ENCODE measurements around the gene EML6.
A peak's percentile ranks its signal among the peaks of the same experiment; 100 is the strongest.

EML6 gene

DNA sequence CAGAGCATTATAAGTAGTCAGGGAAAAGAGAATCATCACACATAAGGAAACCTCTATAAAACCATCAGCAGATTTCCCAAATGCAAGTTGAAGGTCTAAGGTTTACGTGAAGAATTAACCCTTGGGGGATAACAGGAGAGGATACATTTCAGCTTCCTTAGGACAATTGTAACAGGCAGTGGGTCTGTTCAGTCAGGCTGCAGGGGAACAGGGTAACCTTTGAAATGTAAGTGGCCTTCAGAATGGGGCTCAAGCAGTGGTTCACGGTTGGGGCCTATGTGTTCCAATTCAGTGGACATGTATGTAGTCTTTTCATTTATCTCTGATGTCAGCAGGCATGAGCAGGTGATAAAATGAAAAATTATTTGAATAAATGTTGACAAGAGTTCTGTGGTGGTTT is 139.3 kb downstream of the EML6 start:
- H3K4me3 ChIP-seq (ENCODE audit: control insufficient read depth, low read depth, low read length) = no peak overlapping the region
- DNase-seq (ENCODE audit: low read depth) = no peak
- TF ChIP-seq, protein P1, sequence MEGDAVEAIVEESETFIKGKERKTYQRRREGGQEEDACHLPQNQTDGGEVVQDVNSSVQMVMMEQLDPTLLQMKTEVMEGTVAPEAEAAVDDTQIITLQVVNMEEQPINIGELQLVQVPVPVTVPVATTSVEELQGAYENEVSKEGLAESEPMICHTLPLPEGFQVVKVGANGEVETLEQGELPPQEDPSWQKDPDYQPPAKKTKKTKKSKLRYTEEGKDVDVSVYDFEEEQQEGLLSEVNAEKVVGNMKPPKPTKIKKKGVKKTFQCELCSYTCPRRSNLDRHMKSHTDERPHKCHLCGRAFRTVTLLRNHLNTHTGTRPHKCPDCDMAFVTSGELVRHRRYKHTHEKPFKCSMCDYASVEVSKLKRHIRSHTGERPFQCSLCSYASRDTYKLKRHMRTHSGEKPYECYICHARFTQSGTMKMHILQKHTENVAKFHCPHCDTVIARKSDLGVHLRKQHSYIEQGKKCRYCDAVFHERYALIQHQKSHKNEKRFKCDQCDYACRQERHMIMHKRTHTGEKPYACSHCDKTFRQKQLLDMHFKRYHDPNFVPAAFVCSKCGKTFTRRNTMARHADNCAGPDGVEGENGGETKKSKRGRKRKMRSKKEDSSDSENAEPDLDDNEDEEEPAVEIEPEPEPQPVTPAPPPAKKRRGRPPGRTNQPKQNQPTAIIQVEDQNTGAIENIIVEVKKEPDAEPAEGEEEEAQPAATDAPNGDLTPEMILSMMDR (conservative IDR thresholded peaks at IDR 0.05; ENCODE audit: control insufficient read depth, insufficient read depth, low read depth, low read length) = no peak

DNA sequence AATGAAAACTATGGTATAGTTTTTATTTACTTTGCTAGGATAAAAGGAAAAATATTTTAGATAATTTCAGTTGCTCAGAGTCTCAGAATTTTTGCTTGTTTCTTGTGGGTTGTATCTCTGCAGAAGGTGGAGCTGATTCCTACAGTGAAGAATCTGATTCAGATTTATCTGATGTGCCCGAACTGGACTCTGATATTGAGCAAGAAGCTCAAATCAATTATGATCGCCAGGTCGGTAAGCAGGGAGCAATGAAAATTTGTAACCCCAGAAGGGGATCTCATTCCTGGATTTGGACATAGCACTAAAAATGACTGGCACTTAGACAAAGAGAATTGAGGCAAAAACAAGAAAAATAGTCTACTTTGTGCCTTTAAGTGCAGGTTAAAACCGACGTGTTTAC is 140.2 kb downstream of the EML6 start:
- no peak overlapping the region for H3K4me3 ChIP-seq (ENCODE audit: control insufficient read depth, low read depth, low read length)
- DNase-seq (ENCODE audit: low read depth) = no peak
- TF ChIP-seq, protein P1 (conservative IDR thresholded peaks at IDR 0.05; ENCODE audit: control insufficient read depth, insufficient read depth, low read depth, low read length) = no peak

DNA sequence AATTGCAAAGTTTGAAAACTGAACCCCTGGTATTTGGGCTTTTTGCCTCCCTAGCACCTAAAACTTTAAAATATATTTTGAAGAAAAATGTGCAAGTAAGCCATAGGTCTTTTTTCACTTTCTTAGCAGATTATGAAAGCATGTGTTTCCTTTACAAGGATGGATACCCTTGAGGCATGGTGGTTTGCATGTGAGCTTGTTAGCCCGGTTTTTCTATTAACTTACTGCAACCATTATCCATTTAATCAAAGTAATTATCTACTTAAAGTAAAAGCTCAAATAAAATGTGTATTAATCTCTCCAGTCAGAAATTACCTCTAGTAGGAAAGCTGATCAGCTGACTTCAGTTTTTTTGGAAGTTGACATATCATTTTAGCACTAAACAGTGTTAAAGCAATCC is 140.6 kb downstream of the EML6 start:
- TF ChIP-seq, protein P1 (conservative IDR thresholded peaks at IDR 0.05; ENCODE audit: control insufficient read depth, insufficient read depth, low read depth, low read length) = no peak
- DNase-seq (ENCODE audit: low read depth) = no peak
- H3K4me3 ChIP-seq (ENCODE audit: control insufficient read depth, low read depth, low read length) = no peak overlapping the region

DNA sequence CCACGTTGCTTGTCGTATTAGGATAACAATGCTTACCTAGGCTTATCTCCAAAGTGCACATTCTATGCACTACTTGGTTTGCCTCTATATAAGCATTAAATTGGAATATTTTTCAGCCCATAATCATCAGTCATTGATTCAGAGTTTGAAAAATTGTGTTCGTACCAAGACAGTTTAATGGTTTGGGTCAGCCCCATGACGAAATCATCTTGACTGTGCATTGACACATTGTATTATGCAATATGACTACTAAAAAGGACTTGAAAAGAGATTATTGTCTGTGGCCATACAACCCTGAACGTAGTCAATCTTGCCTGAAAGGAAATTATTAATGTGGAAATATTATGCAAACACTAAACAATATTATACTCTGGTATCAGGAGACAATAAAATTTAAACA is 141.3 kb downstream of the EML6 start:
- no peak overlapping the region for H3K4me3 ChIP-seq (ENCODE audit: control insufficient read depth, low read depth, low read length)
- TF ChIP-seq, protein P1 (conservative IDR thresholded peaks at IDR 0.05; ENCODE audit: control insufficient read depth, insufficient read depth, low read depth, low read length) = no peak
- DNase-seq (ENCODE audit: low read depth) = peak; percentile 37

DNA sequence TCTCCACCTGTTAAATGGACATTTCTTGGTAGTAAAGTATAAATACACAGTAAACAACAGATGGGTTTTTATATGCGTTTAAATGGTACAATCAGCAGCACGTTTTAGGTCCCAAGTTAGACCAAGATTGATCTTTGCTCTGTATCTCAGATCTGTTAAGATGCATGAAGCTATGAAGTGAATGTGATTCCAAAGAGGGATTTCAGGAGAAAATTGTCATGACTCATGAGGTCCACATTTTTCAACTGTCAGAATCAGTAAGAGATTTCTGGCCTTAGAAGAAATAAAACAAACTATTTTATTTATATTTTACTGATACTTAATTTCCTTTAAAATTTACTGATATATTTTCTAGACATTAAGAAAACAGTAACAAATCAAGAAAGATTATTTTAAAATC is 142.7 kb downstream of the EML6 start:
- DNase-seq (ENCODE audit: low read depth) = no peak
- TF ChIP-seq, protein P1 (conservative IDR thresholded peaks at IDR 0.05; ENCODE audit: control insufficient read depth, insufficient read depth, low read depth, low read length) = no peak

DNA sequence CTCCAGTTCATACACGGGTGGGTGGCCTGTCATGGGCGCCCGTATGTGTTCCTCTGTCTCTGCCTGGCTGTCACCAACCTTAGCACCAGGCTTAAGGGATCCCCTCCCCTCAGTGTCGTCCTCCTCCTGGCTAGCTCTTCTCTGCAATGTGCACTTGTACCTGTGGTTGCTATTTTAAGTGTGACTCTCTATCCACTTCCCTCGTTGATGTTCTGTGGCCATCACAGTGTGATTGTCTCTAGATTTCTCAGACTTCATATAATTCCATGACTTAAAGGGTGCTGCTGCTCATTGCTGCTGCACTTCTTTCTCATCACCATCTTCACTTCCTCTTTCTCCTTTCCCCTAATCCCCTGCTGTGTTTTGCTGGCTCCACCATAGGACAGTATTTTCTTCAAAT is 143.4 kb downstream of the EML6 start:
- TF ChIP-seq, protein P1 (conservative IDR thresholded peaks at IDR 0.05; ENCODE audit: control insufficient read depth, insufficient read depth, low read depth, low read length) = no peak
- no peak for DNase-seq (ENCODE audit: low read depth)
- no peak overlapping the region for H3K4me3 ChIP-seq (ENCODE audit: control insufficient read depth, low read depth, low read length)

More for the DNA sequence above, 142.7 kb downstream of the EML6 start:
- H3K4me3 ChIP-seq (ENCODE audit: control insufficient read depth, low read depth, low read length) = no peak overlapping the region

DNA sequence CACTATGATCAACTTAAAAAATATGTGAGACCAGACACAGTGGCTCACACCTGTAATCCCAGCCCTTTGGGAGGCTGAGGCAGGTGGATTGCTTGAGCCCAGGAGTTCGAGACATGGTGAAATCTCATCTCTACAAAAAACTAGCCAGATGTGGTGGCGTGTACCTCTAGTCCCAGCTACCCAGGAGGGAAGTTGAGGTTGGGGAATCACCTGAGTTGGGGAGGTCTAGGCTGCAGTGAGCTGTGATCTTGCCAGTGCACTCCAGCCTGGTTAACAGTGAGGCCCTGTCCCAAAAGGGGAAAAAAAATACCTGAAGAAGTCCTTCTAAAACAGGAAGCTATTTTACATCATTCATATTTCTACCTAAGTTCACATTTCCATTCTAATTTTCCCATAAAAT is 144.0 kb downstream of the EML6 start:
- no peak for DNase-seq (ENCODE audit: low read depth)
- H3K4me3 ChIP-seq (ENCODE audit: control insufficient read depth, low read depth, low read length) = no peak overlapping the region
- TF ChIP-seq, protein P1 (conservative IDR thresholded peaks at IDR 0.05; ENCODE audit: control insufficient read depth, insufficient read depth, low read depth, low read length) = no peak

Measured in fibroblast of mammary gland (primary cell).